IMR-90 (cell line): ENCODE results near the gene DACH1. TPM values are rescaled to one million over a fixed set of nuclear protein-coding genes. Genes with fewer than 3 reads are reported as not detected.

Experiments
- ATAC-seq: fragments of 200-7000 bp; cut with Tn5 transposase; 2 replicates; pipeline ENCODE4 v1.9.1; 2020; ENCODE audit warnings: low read depth, mild to moderate bottlenecking, moderate library complexity
- BruUV-seq: library from RNA; stranded (reverse); fragments of 400-500 nt; replicated peaks from 2 replicates; lab custom pipeline; 2021; lab: Mats Ljungman, UMichigan
- CTCF ChIA-PET: fragments of 300-600 bp; formaldehyde crosslinking; extraction: SDS; loops from one replicate; lab custom pipeline; 2021; ENCODE audit warnings: antibody characterized with exemption; lab: Yijun Ruan, JAX
- POLR2A ChIA-PET: fragments of 300-600 bp; sonication (Branson Sonifier 250); formaldehyde crosslinking; loops from one replicate; lab custom pipeline; 2022; ENCODE audit warnings: antibody characterized with exemption; ENCODE audit not compliant: unreplicated experiment; lab: Charles Lee
- DNase-seq: peaks from one replicate; pipeline ENCODE4 v3.0.0; 2013
- H2AFZ ChIP-seq: replicated peaks from 2 replicates; pipeline ENCODE3; 2013; ENCODE audit warnings: low read length, mild to moderate bottlenecking; ENCODE audit not compliant: poor library complexity
- H2AK5ac ChIP-seq: 2 replicates; pipeline ENCODE4 v1.6.1; 2013; ENCODE audit warnings: low read depth, low read length, inconsistent platforms
- H2AK9ac ChIP-seq: replicated peaks from 2 replicates; pipeline ENCODE3; 2013; ENCODE audit warnings: mild to moderate bottlenecking, low read depth, low read length, moderate library complexity; ENCODE audit not compliant: poor library complexity
- H2BK120ac ChIP-seq: 2 replicates; pipeline ENCODE4 v1.6.1; 2013; ENCODE audit warnings: low read depth, low read length, inconsistent platforms
- H2BK15ac ChIP-seq: 3 replicates; pipeline ENCODE4 v1.6.1; 2013; ENCODE audit warnings: low read depth, low read length, inconsistent platforms
- H2BK20ac ChIP-seq: 2 replicates; pipeline ENCODE4 v1.6.1; 2013; ENCODE audit warnings: low read depth, mild to moderate bottlenecking, inconsistent platforms, low read length, moderate library complexity
- H2BK5ac ChIP-seq: 2 replicates; pipeline ENCODE4 v1.6.1; 2013; ENCODE audit warnings: mild to moderate bottlenecking, low read depth, low read length, inconsistent platforms; ENCODE audit not compliant: poor library complexity, severe bottlenecking
- H3K14ac ChIP-seq: replicated peaks from 2 replicates; pipeline ENCODE4 v1.6.1; 2013; ENCODE audit warnings: low read depth, low read length, inconsistent platforms
- H3K18ac ChIP-seq: 2 replicates; pipeline ENCODE4 v1.6.1; 2013; ENCODE audit warnings: low read depth, low read length, control low read depth
- H3K23ac ChIP-seq: 2 replicates; pipeline ENCODE4 v1.6.1; 2013; ENCODE audit warnings: low read depth, low read length, inconsistent platforms
- H3K27ac ChIP-seq: 2 replicates; pipeline ENCODE4 v1.5.1; 2013; ENCODE audit warnings: mild to moderate bottlenecking, control low read depth, low read length; ENCODE audit not compliant: insufficient read depth
- H3K27me3 ChIP-seq: 2 replicates; pipeline ENCODE4 v1.6.1; 2013; ENCODE audit warnings: low read length; ENCODE audit not compliant: control insufficient read depth, insufficient read depth
- H3K36me3 ChIP-seq: 2 replicates; pipeline ENCODE4 v1.6.1; 2013; ENCODE audit warnings: low read length, mixed read lengths; ENCODE audit not compliant: control insufficient read depth, insufficient read depth
- H3K4ac ChIP-seq: 2 replicates; pipeline ENCODE4 v1.6.1; 2013; ENCODE audit warnings: low read depth, low read length, inconsistent platforms
- H3K4me1 ChIP-seq: 2 replicates; pipeline ENCODE4 v1.6.1; 2013; ENCODE audit warnings: low read length, mixed read lengths; ENCODE audit not compliant: control insufficient read depth, insufficient read depth
- H3K4me2 ChIP-seq: 2 replicates; pipeline ENCODE4 v1.6.1; 2013; ENCODE audit warnings: low read depth, mild to moderate bottlenecking, control low read depth, low read length, moderate library complexity
- H3K4me3 ChIP-seq: 2 replicates; pipeline ENCODE4 v1.5.1; 2013; ENCODE audit warnings: low read depth, mild to moderate bottlenecking, control low read depth, low read length, moderate library complexity; ENCODE audit not compliant: insufficient read depth
- H3K56ac ChIP-seq: 2 replicates; pipeline ENCODE4 v1.6.1; 2013; ENCODE audit warnings: low read length, inconsistent platforms; ENCODE audit not compliant: insufficient read depth; ENCODE audit errors: extremely low read depth
- H3K79me1 ChIP-seq, 2 experiments: 2 replicates each; pipeline ENCODE4 v1.6.1; 2013; ENCODE audit warnings: low read length in 2 of 2, inconsistent platforms in 1 of 2, low read depth in 1 of 2
- H3K9ac ChIP-seq: 2 replicates; pipeline ENCODE4 v1.6.1; 2013; ENCODE audit warnings: low read depth, low read length, control low read depth
- H3K9me1 ChIP-seq: 2 replicates; pipeline ENCODE4 v1.6.1; 2013; ENCODE audit warnings: low read length, inconsistent platforms; ENCODE audit not compliant: insufficient read depth
- H3K9me3 ChIP-seq: 2 replicates; pipeline ENCODE4 v1.6.1; 2013; ENCODE audit warnings: low read length; ENCODE audit not compliant: control insufficient read depth, insufficient read depth
- H4K20me1 ChIP-seq: 2 replicates; pipeline ENCODE4 v1.6.1; 2013; ENCODE audit warnings: low read length, inconsistent platforms; ENCODE audit not compliant: insufficient read depth
- H4K5ac ChIP-seq: 2 replicates; pipeline ENCODE4 v1.6.1; 2013; ENCODE audit warnings: mild to moderate bottlenecking, low read depth, low read length, control low read depth
- H4K8ac ChIP-seq, 2 experiments: 2 replicates each; pipeline ENCODE4 v1.6.1; 2013; ENCODE audit warnings: low read depth in 2 of 2, low read length in 2 of 2, control low read depth in 1 of 2, inconsistent platforms in 1 of 2
- H4K91ac ChIP-seq: 2 replicates; pipeline ENCODE4 v1.6.1; 2013; ENCODE audit warnings: low read depth, low read length, inconsistent platforms; ENCODE audit not compliant: insufficient read depth
- BHLHE40 ChIP-seq: fragments of 150-350 bp; IDR thresholded peaks from 2 replicates; pipeline ENCODE4 v1.6.1; 2016; ENCODE audit warnings: mild to moderate bottlenecking, low read depth, low read length
- CEBPB ChIP-seq: IDR thresholded peaks from 2 replicates; pipeline ENCODE4 v1.6.1; 2012; ENCODE audit warnings: low read depth, low read length, improper control_type of control experiment
- CHD1 ChIP-seq: IDR thresholded peaks from 2 replicates; pipeline ENCODE4 v1.6.1; 2012; ENCODE audit warnings: low read depth, low read length, improper control_type of control experiment
- FOS ChIP-seq: fragments of 150-350 bp; IDR thresholded peaks from 2 replicates; pipeline ENCODE4 v1.6.1; 2016; ENCODE audit warnings: low read depth, low read length
- MAFK ChIP-seq: IDR thresholded peaks from 2 replicates; pipeline ENCODE4 v1.6.1; 2012; ENCODE audit warnings: low read depth, low read length, improper control_type of control experiment
- MAZ ChIP-seq: IDR thresholded peaks from 2 replicates; pipeline ENCODE4 v1.6.1; 2012; ENCODE audit warnings: low read depth, mild to moderate bottlenecking, low read length, improper control_type of control experiment, moderate library complexity, borderline replicate concordance
- MXI1 ChIP-seq: IDR thresholded peaks from 2 replicates; pipeline ENCODE4 v1.6.1; 2012; ENCODE audit warnings: low read depth, mild to moderate bottlenecking, low read length, moderate library complexity, borderline replicate concordance
- NFE2L2 ChIP-seq: fragments of 150-350 bp; IDR thresholded peaks from 2 replicates; pipeline ENCODE4 v1.6.1; 2016; ENCODE audit warnings: low read depth, mild to moderate bottlenecking, low read length
- POLR2A ChIP-seq: IDR thresholded peaks from 2 replicates; pipeline ENCODE4 v1.6.1; 2012; ENCODE audit warnings: mild to moderate bottlenecking, low read depth, low read length
- RAD21 ChIP-seq: IDR thresholded peaks from 2 replicates; pipeline ENCODE4 v1.6.1; 2012; ENCODE audit warnings: low read length, improper control_type of control experiment
- RCOR1 ChIP-seq: IDR thresholded peaks from 2 replicates; pipeline ENCODE4 v1.6.1; 2012; ENCODE audit warnings: mild to moderate bottlenecking, low read length, improper control_type of control experiment; ENCODE audit not compliant: insufficient replicate concordance
- RFX5 ChIP-seq: IDR thresholded peaks from 2 replicates; pipeline ENCODE4 v1.8.0; 2012; ENCODE audit warnings: low read depth, mild to moderate bottlenecking, low read length, moderate library complexity
- SMC3 ChIP-seq: fragments of 150-350 bp; IDR thresholded peaks from 2 replicates; pipeline ENCODE4 v1.6.1; 2016; ENCODE audit warnings: low read depth, mild to moderate bottlenecking, antibody characterized with exemption, low read length, moderate library complexity
- dilution Hi-C: fragments of 300-500 bp; cut with HindIII; formaldehyde crosslinking; loops from one replicate; pipeline ENCODE4 v1.14.3; 2018; ENCODE audit warnings: low sequenced_read_pairs; ENCODE audit not compliant: unreplicated experiment
- in situ Hi-C: fragments of 300-500 bp; cut with MboI; formaldehyde crosslinking; loops from 3 replicates; pipeline ENCODE4 v1.14.3; 2019; ENCODE audit warnings: low sequenced_read_pairs, inconsistent platforms, mixed read lengths
- intact Hi-C: fragments of 100-400 bp; cut with micrococcal nuclease; formaldehyde crosslinking; loops from 2 replicates; pipeline ENCODE4 v1.10.0; 2022
- polyA plus RNA-seq, 3 experiments: library from polyadenylated mRNA; depleted of rRNA; stranded (reverse); fragments of >200 nt; gene quantifications; 2 replicates each; pipeline ENCODE4 v1.2.3, GENCODE V29; 2012; ENCODE audit warnings: low replicate concordance in 1 of 3
- total RNA-seq: library from RNA; depleted of rRNA; stranded (reverse); fragments of >200 nt; gene quantifications from 2 replicates; pipeline ENCODE4 v1.2.3, GENCODE V29; 2012
- TF ChIP-seq, protein P1 (sequence below): fragments of 150-350 bp; IDR thresholded peaks from 2 replicates; pipeline ENCODE4 v1.6.1; 2017; ENCODE audit warnings: mild to moderate bottlenecking, antibody characterized with exemption, low read length, low read depth
- TF ChIP-seq, protein P2 (sequence below): fragments of 150-350 bp; IDR thresholded peaks from 2 replicates; pipeline ENCODE4 v1.6.1; 2016; ENCODE audit warnings: low read depth, mild to moderate bottlenecking, low read length, moderate library complexity, borderline replicate concordance
- TF ChIP-seq, protein P3 (sequence below): conservative IDR thresholded peaks from 2 replicates; pipeline ENCODE4 v1.5.1; 2012; ENCODE audit warnings: mild to moderate bottlenecking, low read depth, low read length, improper control_type of control experiment

Gene DACH1
- total and polyA plus RNA-seq, 2 of the 4 experiments (the other 2 are of a cell fraction), result not detected

DNA sequence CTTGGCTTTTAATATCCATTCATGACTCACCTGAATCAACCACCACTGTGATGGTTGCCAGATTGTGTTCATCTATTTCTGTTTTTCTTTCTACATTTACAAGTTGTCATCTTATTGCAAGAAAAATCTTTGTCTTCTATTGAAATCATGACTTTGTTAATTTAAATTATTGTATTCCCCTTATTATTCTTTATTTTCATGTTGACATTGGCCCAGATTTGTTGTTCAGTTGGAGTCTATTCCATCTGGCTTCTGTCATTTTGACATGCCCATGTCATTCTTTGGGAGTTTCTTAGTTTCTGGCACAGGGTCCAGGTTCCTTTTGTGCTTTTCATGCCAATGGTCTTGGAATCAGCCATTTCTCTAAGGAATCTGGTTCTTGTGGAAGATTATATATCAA is 19.9 kb upstream of the DACH1 start:
- ATAC-seq, result no peak
- dilution Hi-C loops, result no loop called here

More for the DNA sequence above, 19.9 kb upstream of the DACH1 start:
- Histone ChIP-seq H3K79me1 (no peaks in the 10 kb centered on the region), H3K23ac (no peak overlapping the region), H2BK5ac (no peak overlapping the region), H3K18ac (no peak overlapping the region), H2AK9ac (no peak overlapping the region), H2BK120ac (no peak overlapping the region), H3K36me3 (no peaks in the 10 kb centered on the region), H3K4me1 (no peaks in the 10 kb centered on the region), H4K8ac (no peak overlapping the region), H2BK15ac (no peak overlapping the region), H3K9me1 (no peaks in the 10 kb centered on the region), H2AFZ (no peak overlapping the region), H3K4ac (no peak overlapping the region), H3K4me2 (no peak overlapping the region), H3K9ac (no peak overlapping the region), H3K56ac (no peak overlapping the region), H4K20me1 (no peaks in the 10 kb centered on the region), H3K14ac (no peak overlapping the region), H4K91ac (no peak overlapping the region), H3K27ac (no peak overlapping the region), H3K27me3 (no peaks in the 10 kb centered on the region), H3K4me3 (no peak overlapping the region), H2AK5ac (no peak overlapping the region), H2BK20ac (no peak overlapping the region), H4K5ac (no peak overlapping the region), H3K9me3 (no peaks in the 10 kb centered on the region)
- POLR2A ChIA-PET, result no interaction called here
- CTCF ChIA-PET, result no interaction called here
- intact Hi-C loops, result no loop called here
- no TSS peak for BruUV-seq
- in situ Hi-C loops, result no loop called here
- no peak for DNase-seq
- TF ChIP-seq MXI1, result no peak
- no peak for TF ChIP-seq RFX5
- TF ChIP-seq MAZ, result no peak
- no peak for TF ChIP-seq BHLHE40
- TF ChIP-seq NFE2L2, result no peak
- TF ChIP-seq SMC3, result no peak
- no peak for TF ChIP-seq FOS
- TF ChIP-seq, protein P1, sequence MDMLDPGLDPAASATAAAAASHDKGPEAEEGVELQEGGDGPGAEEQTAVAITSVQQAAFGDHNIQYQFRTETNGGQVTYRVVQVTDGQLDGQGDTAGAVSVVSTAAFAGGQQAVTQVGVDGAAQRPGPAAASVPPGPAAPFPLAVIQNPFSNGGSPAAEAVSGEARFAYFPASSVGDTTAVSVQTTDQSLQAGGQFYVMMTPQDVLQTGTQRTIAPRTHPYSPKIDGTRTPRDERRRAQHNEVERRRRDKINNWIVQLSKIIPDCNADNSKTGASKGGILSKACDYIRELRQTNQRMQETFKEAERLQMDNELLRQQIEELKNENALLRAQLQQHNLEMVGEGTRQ, result no peak
- no peak for TF ChIP-seq MAFK
- TF ChIP-seq, protein P2, sequence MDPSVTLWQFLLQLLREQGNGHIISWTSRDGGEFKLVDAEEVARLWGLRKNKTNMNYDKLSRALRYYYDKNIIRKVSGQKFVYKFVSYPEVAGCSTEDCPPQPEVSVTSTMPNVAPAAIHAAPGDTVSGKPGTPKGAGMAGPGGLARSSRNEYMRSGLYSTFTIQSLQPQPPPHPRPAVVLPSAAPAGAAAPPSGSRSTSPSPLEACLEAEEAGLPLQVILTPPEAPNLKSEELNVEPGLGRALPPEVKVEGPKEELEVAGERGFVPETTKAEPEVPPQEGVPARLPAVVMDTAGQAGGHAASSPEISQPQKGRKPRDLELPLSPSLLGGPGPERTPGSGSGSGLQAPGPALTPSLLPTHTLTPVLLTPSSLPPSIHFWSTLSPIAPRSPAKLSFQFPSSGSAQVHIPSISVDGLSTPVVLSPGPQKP, result no peak
- no peak for TF ChIP-seq CEBPB
- TF ChIP-seq POLR2A, result no peak
- no peak for TF ChIP-seq CHD1
- TF ChIP-seq, protein P3, sequence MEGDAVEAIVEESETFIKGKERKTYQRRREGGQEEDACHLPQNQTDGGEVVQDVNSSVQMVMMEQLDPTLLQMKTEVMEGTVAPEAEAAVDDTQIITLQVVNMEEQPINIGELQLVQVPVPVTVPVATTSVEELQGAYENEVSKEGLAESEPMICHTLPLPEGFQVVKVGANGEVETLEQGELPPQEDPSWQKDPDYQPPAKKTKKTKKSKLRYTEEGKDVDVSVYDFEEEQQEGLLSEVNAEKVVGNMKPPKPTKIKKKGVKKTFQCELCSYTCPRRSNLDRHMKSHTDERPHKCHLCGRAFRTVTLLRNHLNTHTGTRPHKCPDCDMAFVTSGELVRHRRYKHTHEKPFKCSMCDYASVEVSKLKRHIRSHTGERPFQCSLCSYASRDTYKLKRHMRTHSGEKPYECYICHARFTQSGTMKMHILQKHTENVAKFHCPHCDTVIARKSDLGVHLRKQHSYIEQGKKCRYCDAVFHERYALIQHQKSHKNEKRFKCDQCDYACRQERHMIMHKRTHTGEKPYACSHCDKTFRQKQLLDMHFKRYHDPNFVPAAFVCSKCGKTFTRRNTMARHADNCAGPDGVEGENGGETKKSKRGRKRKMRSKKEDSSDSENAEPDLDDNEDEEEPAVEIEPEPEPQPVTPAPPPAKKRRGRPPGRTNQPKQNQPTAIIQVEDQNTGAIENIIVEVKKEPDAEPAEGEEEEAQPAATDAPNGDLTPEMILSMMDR, result no peak
- TF ChIP-seq RAD21, result no peak
- TF ChIP-seq RCOR1, result no peak
